HG03520 (cell line): ENCODE measurements around the gene EXOC3L4.

ENCODE experiments used
- ATAC-seq: cut with Tn5 transposase; IDR thresholded peaks from one replicate; pipeline ENCODE4 v1.9.1; 2021; ENCODE audit warnings: mild to moderate bottlenecking, moderate library complexity; ENCODE audit not compliant: unreplicated experiment

EXOC3L4 gene

GRCh38 chr14:103070263-103070885 lies 24.2 kb upstream of the EXOC3L4 start:
- no peak for ATAC-seq

- ATAC-seq = no peak
Measured at GRCh38 chr14:103070971-103071542, 23.5 kb upstream of the EXOC3L4 start.

- no peak for ATAC-seq
Measured at GRCh38 chr14:103071544-103072251, 22.8 kb upstream of the EXOC3L4 start.

DNA sequence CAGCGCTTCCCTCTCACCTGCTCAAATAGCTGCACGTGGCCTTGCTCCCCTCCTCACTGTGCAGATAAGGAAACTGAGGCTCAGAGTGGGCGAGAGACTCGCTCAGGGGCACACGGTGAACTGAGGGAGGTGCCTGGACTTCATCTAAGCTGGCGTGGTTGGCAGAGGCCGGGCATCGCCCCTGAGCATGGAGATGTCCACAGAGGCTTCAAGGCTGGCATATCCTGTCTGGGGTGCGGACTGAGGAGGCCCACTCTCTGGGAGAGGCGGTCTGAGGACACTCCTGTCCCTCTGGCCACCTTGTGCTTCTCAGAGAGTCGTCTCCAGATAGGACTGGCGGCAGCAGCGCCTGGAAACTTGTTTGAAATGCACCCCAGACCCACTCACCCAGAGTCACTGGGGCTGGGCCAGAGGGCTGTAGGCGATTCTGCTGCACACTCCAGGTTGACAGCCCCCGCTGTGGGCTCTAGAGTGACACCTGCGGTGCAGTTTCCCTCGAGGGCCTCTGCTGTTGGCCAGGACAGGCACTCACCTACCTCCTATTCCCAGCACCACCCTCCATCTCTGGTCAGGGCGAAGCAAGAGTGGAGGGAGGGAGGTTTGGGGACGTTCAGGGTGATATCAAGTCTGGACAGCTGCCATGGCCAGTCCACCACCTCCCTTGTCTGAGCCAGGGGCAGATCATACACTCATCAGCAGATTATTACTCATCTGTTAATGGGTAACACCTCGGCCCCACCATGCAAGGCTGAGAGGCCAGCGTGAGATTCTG lies 21.7 kb upstream of the EXOC3L4 start:
- ATAC-seq = no peak

DNA sequence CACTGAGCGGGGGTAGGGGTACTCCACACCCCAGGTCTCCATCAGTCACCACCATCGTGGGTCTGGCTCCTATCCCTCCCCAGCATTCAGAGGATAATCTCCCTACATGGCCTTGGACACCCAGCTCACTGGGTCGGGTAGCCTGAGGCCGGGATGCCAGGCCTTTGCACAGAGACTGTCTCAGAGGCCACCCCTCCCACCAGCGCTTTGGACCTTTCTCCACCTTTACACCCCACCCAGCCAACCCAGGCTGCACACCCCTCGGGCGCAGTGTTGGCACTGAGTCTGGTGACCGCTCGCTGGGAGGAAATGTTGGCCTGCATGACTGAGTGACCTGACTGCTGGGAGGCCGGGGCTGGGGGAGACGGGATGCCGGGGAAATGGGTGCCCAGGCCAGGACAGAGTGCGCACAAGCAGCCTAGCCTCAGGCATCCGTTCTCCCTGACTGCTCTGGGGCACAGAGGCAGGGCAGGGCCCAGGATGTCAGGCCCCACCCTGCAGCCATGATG lies 21.1 kb upstream of the EXOC3L4 start:
- ATAC-seq = no peak

DNA sequence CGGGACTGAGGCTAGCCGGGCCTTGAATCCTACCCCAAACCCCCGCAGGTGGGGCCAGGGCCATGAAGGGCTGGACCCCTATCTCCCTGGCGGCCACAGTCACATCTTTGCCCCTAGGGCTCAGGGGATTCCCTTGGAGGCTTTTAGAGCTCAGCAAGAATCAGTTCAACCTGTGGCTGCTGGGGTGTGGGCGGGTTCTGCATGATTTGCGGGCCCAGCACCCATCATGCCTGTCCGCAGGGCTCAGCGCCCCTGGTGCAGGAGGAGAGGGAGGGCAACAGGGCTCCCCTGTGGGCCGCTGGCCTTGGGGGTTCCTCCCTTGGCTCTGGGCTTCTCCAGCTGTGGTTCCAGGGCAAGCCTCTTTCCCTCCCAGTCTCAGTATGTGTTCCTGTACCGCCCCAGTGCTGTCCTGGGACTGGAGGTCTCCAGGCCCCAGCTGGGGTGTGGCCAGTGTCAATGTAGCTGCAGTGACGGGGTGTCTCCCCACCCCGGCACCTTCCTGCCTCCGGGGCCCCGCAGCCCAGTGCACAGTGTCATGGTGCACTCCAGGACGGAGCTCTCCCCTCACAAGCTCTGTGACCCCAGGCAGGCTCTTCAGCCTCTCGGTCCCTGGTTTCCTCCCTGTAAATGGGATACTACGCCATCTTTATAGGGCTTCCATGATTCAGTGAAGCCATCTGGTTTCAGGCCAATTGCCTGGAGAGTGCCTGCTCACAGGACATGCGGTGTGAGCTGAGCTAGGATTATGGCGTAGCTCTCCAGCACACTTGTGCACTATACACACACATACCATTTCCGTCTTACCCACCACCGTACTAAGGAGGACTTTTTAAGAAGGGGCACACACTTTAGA lies 20.4 kb upstream of the EXOC3L4 start:
- ATAC-seq = no peak

- no peak for ATAC-seq
Measured at GRCh38 chr14:103074729-103075367, 19.7 kb upstream of the EXOC3L4 start.

- ATAC-seq = peak; percentile 52
Measured at GRCh38 chr14:103078420-103078749, 16.1 kb upstream of the EXOC3L4 start.

DNA sequence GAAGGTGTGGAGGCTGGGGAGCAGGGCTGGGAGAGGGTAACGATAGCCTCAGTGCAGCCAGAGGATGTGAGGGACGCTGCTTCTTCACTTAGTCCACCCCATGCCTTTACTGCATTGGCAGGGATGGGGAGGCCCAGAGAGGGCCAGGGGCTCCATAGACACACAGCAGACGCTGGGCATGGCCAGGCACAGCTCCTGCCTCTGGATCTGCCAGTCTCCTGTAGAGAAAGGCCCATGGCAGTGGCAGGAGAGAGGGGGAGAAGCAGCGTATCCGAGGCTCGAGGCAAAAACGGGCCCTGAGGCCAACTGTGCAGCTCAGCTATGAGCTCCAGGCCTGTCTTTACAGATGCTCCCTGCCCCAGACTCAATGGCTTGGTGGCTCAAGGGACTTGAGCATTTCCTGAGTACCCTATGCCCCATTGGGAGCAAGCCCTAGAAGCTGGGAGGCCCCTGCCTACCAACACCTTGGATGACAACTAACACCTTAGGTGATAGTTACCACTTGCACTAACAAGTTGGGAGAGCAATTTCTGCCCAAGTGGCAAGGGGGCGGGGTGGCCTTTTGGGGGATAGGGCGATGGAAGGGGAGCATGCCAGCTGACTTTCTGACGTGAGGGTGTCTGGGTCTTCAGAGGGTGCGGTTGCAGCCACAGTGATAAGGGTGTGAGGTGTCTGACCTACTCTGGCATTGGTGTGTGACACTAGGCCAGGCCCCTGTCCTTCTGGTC lies 15.5 kb upstream of the EXOC3L4 start:
- no peak for ATAC-seq

- ATAC-seq = no peak
Measured at GRCh38 chr14:103081951-103082350, 12.6 kb upstream of the EXOC3L4 start.

- no peak for ATAC-seq
Measured at GRCh38 chr14:103084021-103084919, 10.3 kb upstream of the EXOC3L4 start, which contains the start of gene LBHD2. LBHD2 (plus strand) TSS chr14:103084210; CDS start chr14:103086013, 1,803 bp downstream.

DNA sequence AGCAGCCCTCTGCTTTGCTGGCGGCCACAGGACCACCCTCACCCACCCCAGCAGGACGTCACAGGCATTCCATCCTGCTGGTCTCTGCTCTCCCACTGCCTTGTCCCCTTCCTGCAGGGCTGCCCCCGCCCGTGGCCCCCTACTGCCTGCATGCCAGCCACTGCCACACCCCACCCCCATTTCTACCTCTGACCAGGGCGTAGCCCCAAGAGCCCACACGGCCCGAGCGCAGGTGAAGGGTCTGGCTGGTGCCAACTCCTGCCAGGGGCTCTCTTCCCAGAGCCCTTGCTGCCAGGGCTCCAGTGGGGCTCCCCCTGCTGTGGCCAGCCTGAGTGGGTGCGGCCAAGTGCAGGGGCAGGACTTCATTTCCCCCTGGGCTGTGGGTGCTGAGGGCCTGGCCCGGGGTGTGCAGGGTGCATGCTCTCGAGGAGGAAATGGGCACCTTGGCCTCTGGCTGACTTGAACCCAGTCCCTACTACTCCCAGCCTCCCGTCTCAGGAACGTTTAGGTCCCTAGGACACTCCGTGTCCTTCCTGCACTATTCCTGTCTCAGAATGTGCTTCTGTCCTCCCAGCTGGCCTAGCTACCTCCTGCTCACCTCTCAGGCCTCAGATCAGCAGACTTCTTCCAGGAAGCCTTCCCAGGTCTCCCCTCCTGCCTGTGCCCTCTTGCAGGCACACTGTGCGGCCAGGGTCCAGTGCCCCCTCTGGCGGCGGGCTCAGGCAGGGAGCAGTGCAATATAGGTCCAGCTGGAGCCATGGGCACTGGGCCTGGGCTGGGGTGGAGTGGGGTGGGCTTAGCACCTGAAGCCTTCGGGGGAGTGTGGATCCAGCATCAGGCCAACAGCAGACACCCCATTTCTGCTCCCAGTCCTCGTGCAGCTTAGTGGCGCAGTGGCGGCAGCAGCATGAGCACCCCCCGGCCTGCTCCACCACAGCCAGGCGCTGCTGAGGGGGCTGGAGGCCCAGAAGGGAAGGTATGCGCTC lies 9.1 kb upstream of the EXOC3L4 start:
- no peak for ATAC-seq

DNA sequence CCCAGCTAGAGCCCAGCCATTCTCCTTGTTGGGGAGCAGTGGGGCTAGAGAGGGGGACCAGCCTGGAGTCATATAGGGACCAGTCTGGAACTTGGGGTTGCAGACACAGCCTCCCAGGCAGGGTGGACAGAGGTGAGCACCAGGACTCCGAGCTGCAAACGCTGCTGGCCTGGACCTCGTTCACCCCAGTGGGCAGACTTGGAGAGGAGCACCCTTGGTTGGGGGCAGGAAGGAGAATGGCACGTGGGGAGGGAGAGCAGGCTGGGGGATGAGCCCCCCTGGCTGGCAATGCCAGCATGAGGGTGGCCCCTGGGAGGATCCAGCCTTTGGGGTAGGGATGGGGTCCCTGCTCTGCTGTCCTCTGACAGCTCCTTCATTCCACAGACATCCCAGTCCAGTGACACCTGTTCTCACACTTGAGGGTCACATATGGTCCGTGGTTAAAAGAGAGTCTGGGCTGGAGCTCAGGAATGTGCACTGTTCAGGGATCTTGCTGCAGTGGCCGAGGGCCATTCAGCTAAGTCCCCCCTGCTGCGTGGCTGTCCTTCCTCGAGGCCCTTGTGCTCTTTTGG lies 7.7 kb upstream of the EXOC3L4 start:
- no peak for ATAC-seq

GRCh38 chr14:103087343-103087835 lies 7.1 kb upstream of the EXOC3L4 start:
- ATAC-seq = no peak

GRCh38 chr14:103088921-103089320 lies 5.6 kb upstream of the EXOC3L4 start:
- ATAC-seq = no peak
